OCI-LY7 (cell line): ENCODE measurements around the gene CPEB4.

Experiments
- CTCF ChIP-seq: fragments of 200-600 bp; sonication (generic); conservative IDR thresholded peaks from 2 replicates; pipeline ENCODE4 v1.5.1; 2014; ENCODE audit warnings: mild to moderate bottlenecking, antibody characterized with exemption, low read length, moderate library complexity, mixed read lengths
- EZH2phosphoT487 ChIP-seq: fragments of 200-600 bp; sonication (generic); IDR thresholded peaks from 2 replicates; pipeline ENCODE4 v1.6.1; 2018; ENCODE audit warnings: low read depth, borderline replicate concordance, mild to moderate bottlenecking, mixed run types, antibody characterized with exemption, low read length, moderate library complexity, mixed read lengths

GRCh38 chr5:173853370-173854131 lies 34.6 kb upstream of the CPEB4 start:
- TF ChIP-seq EZH2phosphoT487 = no peak
- no peak for TF ChIP-seq CTCF
